Dedifferentiated amniotic fluid mesenchymal stem cell (primary cell): ENCODE data around the gene USP44.
"Not testable (repeated sequence)": the region's sequence is repeated elsewhere in the genome, so short reads cannot be mapped to it uniquely, and the experiment has no call there.

Source experiments
- DNase-seq: peaks from one replicate; pipeline ENCODE4 v3.0.0-alpha.2; 2016; ENCODE audit errors: extremely low spot score

Gene USP44

DNA sequence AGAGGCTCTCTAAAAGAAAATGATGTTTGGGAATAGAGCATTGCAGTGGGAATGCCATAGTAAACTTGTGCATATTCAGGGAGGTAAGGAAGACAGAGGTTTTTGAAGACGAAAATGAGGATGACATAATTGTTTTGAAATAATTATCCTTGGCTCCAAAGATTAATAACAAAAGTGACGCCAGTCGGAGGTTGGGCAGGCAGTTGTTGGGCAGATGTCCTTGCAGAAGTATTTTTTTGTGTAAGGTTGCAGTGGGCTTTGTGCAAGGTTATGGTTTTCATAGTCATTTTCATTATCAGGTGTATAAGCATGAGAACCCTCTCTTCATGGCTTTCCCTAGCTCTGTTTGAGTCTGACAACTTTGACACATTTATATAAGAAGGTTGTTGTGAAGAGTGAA is 42.0 kb downstream of the USP44 start:
- no peak for DNase-seq

DNA sequence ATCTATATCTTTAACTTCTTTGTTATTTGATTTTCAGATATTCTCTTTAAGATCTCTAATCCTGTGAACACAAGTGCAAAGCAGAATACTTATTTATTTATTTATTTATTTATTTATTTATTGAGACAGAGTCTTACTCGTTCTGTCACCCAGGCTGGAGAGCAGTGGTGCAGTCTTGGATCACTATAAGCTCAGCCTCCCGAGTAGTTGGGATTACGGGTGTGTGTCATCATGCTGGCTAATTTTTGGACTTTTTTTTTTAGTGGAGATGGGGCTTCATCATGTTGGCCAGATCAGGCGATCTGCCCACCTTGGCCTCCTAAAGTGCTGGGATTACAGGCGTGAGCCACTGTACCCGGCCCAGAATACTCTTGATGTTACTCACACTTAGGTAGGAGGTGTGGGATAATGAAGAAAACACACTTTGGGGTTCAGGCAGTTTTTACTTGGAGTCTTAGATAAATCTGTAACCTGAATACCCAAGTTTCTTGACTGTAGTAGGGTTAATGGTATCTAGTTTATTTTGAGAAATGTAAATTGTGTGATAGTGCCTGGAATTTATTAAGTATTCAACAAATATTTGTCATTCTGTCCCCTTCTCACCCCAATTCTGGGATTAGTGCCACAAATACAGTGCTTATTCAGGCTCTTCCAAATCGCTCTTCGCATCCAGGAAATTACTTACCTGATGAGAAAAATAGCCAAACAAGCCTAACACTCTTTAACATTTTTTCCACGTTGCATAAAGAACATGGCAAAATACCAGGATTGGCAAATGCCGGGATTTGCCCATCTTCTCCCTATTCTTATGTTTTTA is 44.4 kb downstream of the USP44 start:
- DNase-seq, result no peak

DNA sequence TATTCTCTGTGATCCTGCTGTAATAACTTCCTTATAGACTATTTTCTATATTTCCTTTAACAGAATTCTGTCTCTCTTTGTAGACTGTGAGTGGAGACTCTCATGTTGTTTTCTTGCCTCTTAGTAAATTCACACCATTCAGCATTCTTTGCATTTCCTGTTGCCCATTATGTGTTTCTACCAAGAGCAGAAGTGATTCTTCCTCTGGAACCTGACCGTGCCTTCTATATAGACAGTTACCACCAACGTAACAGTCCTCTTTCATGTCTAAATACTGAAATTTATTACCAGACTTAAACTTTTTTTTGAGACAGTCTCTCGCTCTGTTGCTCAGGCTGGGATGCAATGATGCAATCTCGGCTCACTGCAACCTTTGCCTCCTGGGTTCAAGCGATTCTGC is 46.2 kb downstream of the USP44 start:
- no peak for DNase-seq

DNA sequence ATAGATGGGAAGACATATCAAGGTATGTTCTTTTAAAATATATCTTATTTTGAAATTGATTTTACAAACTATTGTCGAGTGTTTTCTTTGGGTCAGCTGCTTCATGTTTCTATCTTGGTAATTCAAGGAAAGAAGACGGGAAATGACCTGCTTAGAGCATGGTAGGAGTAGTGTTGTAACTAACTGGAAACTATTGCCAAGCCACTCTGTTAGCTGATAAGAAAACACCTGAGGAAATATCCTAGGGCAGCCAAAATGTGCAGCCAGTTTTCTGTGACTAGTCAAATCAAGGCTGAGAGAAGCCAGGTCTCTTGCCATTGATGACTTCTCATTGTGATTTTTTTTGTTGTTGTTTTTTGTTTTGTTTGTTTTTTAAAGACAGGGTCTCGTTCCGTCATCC is 47.1 kb downstream of the USP44 start:
- DNase-seq, result no peak

DNA sequence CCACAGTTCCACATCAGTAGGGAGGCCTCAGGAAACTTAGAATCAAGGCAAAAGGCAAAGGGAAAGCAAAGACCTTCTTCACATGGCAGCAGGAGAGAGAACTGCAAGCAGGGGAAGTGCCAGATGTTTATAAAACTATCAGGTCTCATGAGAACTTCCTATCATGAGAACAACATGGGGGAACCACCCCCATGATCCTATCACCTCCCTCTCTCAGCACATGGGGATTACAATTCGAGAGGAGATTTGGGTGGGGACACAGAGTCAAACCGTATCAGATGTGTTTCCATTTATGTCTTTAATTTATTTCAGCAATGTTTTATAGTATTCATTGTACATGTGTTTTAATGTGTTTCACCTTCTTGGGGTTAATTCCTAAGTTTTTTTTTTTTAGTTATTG is 51.5 kb downstream of the USP44 start:
- no peak for DNase-seq

DNA sequence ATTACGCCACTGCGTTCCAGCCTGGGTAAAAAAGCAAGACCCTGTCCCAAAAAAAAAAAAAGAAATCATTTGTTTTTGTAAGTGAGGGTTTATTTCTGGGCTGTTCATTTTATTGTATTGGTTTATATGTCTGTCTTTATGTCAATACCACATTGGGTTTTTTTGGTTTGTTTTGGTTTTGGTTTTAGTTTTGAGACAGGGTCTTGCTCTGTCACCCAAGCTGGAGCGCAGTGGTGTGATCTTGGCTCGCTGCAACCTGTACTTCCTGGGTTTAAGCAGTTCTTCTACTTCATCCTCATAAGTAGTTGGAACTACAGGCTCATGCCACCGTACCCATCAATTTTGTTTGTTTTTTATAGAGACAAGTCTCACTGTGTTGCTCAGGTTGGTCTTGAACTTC is 52.3 kb downstream of the USP44 start:
- DNase-seq, result no peak

DNA sequence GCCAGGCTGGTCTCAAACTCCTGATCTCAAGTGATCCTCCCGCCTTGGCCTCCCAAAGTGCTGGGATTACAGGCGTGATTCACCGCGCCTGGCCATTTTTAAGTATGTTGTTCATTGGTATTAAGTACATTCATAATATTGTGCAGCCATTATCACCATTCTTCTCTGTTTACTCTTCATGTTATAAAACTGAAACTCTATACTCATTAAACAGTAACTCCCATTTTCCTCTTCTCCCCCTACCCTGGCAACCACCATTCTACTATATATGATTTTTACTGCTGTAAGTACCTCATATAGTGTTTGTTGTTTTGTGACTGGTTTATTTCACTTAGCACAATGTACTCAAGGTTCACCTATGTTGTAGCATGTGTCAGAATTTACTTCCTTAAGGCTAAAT is 54.2 kb downstream of the USP44 start:
- DNase-seq, result no peak

DNA sequence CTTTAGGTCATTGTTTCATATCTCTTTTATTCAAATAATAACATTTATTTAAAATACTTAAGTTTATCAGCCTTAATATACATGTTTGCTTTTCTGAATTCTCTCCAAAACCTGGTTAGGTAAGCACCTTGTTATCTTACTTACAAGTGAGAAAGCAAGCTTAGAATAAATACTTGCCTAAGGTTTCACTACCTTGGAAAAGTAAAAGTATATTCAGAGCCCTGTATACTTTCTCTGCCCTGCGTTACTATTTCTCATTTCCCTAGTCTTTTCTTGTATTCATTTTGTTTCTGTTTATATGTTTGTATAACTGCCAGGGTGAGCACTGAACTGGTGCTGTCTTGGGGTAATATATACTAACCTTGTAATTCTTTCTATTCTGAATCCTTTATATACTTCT is 55.8 kb downstream of the USP44 start:
- no peak for DNase-seq

DNA sequence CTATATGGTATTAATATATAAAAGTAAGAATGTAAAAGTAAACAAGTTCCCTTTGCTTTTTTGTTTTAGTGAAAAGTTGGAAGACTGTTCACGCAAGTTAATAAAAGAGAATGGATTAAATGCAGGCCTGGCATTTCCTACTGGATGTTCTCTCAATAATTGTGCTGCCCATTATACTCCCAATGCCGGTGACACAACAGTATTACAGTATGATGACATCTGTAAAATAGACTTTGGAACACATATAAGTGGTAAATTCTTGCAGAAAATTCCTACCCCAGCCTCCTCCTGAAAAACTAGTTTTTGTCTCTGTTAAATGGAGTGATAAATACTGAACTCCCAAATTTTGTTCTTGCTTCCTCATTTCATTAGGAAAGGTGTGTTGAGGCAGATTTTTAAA is 56.4 kb downstream of the USP44 start:
- no peak for DNase-seq

DNA sequence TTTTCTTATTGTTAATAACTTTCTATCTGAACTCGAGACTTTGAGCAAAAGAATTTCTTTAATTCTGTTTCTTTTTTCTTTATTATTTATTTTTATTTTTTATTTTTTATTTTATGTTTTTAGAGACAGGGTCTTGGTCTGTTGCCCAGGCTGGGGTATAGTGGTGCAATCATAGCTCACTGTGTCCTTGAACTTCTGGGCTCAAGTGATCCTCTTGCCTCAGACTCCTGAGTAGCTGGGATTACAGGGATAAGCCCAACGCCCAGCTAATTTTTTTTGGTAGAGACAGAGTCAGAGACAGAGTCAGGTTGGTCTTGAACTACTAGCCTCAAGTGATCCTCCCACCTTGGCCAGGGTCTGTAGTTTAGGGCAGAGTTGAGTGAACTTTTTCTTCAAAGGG is 58.8 kb downstream of the USP44 start:
- DNase-seq, result no peak

DNA sequence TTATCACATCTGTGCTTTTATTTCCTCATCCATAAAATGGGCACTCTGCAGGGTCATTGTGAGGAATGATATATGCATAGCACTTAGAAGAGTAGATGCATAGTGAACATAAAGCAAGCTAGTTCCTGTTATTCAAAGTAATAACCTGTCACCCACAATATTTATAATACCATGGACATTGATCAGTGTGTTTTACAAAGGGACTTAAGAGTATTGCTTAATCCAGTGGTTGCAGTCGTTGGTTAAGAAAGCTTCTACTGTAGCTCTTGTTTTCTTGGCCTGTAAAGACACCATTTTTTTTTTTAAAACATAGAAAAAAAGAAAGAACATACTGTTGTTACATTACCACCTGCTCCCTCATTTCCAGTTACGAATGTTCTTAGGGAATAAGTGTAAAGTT is 64.3 kb downstream of the USP44 start:
- DNase-seq, result no peak

DNA sequence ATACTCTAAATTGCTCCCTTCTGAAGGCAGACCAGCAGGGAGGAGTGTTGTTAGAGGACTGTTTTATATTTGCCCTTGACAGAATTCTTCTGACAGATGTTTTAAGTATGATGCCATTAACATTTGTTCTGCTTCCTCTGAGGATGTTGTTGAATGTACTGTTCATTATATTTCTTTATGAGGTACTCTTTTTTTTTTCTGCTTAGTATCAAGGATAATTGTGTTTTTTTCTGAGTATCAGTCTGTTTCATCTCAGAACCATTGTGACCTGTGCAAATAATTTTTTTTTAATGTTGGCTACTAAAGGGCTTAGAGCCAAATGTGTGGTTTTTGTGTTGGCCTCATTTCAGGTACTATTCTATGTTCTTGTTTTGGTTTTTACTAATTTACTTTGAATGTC is 66.8 kb downstream of the USP44 start:
- DNase-seq, result peak; percentile 68

DNA sequence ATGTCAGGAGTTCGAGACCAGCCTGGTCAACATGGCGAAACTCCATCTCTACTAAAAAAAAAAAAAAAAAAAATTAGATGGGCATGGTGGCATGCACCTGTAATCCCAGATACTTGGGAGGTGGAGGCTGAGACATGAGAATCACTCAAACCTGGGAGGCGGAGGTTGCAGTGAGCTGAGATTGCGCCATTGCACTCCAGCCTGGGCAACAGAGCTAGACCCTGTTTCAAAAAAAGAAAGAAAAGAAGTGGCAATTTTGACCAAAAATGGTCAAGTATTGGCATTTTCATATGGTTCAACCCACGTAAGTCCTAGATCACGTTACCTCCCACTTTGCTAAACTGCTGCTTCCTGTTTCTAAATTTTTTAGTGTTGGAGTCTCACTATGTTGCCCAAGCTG is 68.7 kb downstream of the USP44 start:
- not testable (repeated sequence) for DNase-seq

DNA sequence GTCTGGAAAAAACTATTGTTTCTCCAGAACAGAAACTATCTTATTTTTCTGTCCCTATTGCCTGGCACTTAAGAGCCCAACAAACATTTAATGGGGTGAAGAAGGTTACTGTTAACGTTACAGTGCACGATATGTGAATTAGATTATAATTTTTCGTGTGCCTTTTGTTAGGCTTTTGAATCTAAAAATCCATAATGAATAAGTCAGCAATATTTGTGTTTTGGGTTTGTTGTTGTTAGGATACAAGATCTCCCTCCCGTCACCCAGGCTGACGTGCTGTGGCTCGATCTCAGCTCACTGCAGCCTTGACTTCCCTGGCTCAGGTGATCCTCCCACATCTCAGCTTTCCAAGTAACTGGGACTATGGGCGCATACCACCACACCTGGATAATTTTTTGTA is 69.4 kb downstream of the USP44 start:
- DNase-seq, result no peak

DNA sequence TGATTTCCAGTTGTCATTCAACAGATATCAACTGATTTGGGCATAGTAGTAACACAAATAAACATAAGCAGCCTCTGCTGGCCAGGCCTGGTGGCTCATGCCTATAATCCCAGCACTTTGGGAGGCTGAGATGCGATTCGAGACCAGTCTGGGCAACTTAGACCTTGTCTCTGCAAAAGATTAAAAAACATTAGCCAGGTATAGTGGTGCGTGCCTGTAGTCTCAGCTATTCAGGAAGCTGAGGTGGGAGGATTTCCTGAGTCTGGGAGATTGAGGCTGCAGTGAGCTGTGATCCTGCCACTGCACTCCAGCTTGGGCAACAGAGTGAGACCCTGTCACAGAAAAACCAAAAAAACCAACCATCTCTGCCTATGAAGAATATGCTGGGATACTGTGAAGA is 70.2 kb downstream of the USP44 start:
- no peak for DNase-seq

DNA sequence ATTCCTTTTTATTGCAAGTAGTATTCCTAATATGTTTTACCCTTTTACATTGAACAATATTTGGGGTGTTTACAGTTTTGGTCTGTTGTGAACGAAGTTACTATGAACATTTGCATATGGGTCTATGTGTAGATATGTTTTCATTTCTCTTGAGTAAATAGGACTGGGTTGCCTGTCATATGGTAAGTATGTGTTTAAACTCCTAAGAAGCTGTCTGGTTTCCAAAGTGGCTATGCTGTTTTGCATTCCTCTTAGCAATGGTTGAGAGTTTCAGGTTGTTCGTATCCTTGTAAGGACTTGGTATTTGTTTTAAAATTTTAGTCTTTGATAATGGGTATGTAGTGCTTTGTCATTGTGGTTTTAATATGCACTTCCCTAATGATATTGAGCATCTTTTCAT is 71.0 kb downstream of the USP44 start:
- DNase-seq, result peak; percentile 23

DNA sequence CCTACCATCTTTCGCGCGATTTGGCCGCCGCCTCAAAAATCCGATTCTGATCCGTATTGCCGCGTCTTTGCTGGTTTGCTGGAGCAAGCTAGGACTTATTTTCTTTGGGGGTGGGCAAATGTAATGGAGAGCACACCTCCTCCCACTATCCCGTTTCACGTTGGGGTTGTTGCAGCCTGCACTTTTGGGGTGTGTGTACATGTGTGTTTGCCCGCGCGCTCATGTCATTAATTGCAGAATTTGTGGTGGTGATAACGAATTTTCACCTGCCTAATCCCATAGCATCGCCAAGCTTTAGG is 76.7 kb downstream of the USP44 start:
- DNase-seq, result no peak

DNA sequence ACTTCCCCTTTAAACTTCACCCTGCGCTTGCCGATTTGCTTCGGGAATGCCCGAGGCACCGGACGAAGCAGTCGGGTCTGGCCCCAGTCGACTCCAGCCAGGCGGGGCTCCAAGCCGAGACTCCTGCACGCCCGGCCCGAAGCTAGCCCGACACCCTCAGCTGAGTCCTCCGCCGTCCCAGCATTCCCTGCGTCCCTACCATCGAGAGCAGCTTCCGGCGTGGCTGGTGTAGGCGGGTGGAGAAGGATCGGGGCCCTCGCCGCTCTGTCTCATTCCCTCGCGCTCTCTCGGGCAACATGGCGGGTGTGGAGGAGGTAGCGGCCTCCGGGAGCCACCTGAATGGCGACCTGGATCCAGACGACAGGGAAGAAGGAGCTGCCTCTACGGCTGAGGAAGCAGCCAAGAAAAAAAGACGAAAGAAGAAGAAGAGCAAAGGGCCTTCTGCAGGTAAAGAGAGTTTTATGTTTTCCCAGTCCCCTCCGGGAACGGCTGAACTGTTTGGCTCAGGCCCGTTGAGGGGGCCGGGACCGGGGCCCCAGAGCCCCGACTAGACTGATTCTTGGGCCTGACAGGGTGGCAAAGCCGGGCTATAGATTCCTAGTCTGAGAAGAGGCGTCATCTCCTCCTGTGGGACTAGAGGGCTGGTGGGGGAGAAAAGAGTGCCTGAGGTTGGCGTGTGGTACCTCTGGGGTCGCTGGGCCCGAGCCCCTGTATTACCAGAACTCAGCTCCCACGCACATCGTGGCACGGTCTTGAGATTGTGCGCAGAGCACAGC is 77.2 kb downstream of the USP44 start, which contains the start of gene METAP2:
Gene METAP2, plus strand, starts transcription at position 269 of the 776 bp plus-strand sequence. Its CDS starts 28 bp downstream, at position 297.
- peak; percentile 98 for DNase-seq

DNA sequence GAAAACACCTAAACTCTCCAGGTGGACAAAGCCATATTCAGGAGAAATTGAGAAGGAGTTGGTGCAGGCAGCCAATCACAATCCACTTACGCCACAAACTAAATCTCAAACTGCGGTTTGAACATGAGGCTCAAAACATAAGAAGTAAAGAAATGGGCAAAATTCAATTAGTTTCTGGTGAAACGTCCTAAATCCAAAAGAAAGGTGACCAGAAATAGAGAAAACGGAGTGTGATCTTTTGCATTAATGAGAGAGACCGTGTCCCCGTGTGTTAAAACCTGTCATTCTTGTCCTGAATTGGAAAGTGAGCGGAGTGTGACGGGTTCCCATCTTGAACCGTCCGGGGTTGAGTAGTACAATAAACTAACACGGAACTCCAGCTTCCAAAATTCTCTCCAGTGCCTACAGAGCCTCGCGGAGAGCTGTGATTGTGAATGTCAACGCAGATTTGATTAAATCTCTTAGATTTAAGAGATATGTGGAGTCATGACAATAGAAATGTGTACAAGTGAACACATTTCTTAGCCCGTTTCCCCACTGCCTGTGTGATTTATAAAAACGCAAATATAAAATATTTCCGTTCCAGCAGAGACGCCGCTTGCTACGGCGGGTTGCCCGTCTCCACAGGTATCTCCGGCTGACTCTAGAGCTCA is 77.9 kb downstream of the USP44 start:
- DNase-seq, result peak; percentile 50

DNA sequence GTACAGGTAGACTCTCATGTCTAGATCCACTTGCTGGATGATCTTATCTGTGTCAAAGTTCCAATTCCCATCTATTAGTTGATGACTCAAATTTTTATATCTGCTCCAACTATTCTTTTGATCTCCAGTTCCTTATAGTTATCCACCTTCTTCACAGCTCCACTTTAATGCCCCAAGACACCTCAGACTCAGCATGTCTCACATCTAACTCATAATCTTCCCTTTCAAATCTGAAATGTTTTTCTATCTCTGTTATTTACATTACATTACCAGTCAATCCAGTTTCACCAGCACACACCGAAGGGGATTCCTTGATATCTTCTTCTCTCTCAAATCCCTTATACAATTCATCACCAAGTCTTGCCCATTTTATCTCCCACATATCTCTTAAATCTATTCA is 81.0 kb downstream of the USP44 start:
- no peak for DNase-seq
